ENCODE data around the gene ZNF865.

GRCh38 chr19:55666343-55667005 is 61.0 kb downstream of the ZNF865 start:
- TF ChIP-seq, protein P1, sequence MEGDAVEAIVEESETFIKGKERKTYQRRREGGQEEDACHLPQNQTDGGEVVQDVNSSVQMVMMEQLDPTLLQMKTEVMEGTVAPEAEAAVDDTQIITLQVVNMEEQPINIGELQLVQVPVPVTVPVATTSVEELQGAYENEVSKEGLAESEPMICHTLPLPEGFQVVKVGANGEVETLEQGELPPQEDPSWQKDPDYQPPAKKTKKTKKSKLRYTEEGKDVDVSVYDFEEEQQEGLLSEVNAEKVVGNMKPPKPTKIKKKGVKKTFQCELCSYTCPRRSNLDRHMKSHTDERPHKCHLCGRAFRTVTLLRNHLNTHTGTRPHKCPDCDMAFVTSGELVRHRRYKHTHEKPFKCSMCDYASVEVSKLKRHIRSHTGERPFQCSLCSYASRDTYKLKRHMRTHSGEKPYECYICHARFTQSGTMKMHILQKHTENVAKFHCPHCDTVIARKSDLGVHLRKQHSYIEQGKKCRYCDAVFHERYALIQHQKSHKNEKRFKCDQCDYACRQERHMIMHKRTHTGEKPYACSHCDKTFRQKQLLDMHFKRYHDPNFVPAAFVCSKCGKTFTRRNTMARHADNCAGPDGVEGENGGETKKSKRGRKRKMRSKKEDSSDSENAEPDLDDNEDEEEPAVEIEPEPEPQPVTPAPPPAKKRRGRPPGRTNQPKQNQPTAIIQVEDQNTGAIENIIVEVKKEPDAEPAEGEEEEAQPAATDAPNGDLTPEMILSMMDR (IDR thresholded peaks at IDR 0.05), result no peak
- no peak for TF ChIP-seq POLR2A (IDR thresholded peaks at IDR 0.05)

All from lower leg skin (tissue), 3 donors.